ENCODE measurements around the gene SDCBP2. TPM values are rescaled to one million over a fixed set of nuclear protein-coding genes. Genes with fewer than 3 reads are reported as not detected.

SDCBP2 gene
- total and polyA plus RNA-seq, 2 of the 8 experiments (the other 6 are each of a cell fraction or from before 2014, with no cell fraction given), result 4.2 to 6.7 TPM

DNA sequence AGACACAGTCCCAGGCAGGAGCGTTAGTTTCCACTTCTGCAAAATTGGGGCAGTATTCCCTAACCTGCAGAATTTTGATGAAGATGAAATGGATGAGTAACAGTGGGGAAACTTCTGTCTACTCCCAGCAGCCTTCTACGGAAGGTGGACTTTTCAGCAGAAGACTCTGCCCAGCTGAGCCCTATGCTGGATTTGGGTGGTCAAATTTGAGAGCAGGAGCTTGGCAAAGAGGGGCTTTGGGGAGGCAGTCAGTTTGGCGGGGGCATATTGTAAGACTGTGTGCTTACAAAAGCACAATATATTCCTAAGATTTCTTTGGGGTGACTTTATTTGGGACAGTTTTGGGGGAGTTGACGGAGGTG, 5.4 kb upstream of the SDCBP2 start:
- no peak for TF ChIP-seq NANOG (IDR thresholded peaks at IDR 0.05; ENCODE audit: insufficient read depth, low read depth, low read length, poor library complexity, severe bottlenecking)
- TF ChIP-seq POU5F1 (IDR thresholded peaks at IDR 0.05; ENCODE audit: low read depth, low read length), result no peak
- no peak for TF ChIP-seq MAFK (IDR thresholded peaks at IDR 0.05; ENCODE audit: low read depth, low read length)
- TF ChIP-seq TAF7 (optimal IDR thresholded peaks at IDR 0.05; ENCODE audit: borderline replicate concordance, low read depth, low read length), result no peak
- no peak for TF ChIP-seq SAP30 (IDR thresholded peaks at IDR 0.05; ENCODE audit: insufficient read depth, insufficient replicate concordance, low read length)
- TF ChIP-seq TAF1 (IDR thresholded peaks at IDR 0.05; ENCODE audit: low read depth, low read length), result no peak
- 80% methylated on average over 4 of the region's 4 CpGs; no CpG with 5 or more reads in 1 of the 2 experiments for whole genome bisulfite sequencing, 2 experiments (ENCODE audit: extremely low coverage in 1 of 2, insufficient coverage in 1 of 2, insufficient read length in 1 of 2, insufficient replicate concordance in 2 of 2, low coverage in 1 of 2, low lambda C conversion rate in 2 of 2, missing lambda C conversion rate in 1 of 2)
- H3K4ac ChIP-seq (replicated peaks; ENCODE audit: insufficient read length, low read depth, low read length), result no peak overlapping the region

More for the DNA sequence above, 5.4 kb upstream of the SDCBP2 start:
- Histone ChIP-seq H3K27ac (ENCODE audit: low read depth, low read length) (no peak overlapping the region), H3K79me1 (ENCODE audit: low read depth, low read length) (peaks cover 13% of the 10 kb centered on the region), H3K56ac (replicated peaks; ENCODE audit: insufficient read length, low read depth, low read length) (no peak overlapping the region), H2BK12ac (ENCODE audit: low read depth, low read length) (no peak overlapping the region), H3K18ac (ENCODE audit: extremely low read depth, low read length) (no peak overlapping the region), H3K4me1 (replicated peaks in 1 of 4; ENCODE audit: control insufficient read depth in 3 of 4, insufficient read depth in 4 of 4, low read length in 3 of 4) (peaks cover 0 to 2% (median 0%) of the 10 kb centered on the region in 4 experiments; a peak in 3 of 7 replicates), H3K4me3 (ENCODE audit: extremely low read depth in 1 of 4, insufficient read depth in 2 of 4, low read depth in 3 of 4, low read length in 4 of 4) (no peak overlapping the region), H3K14ac (ENCODE audit: insufficient read length) (no peak overlapping the region), H2BK5ac (ENCODE audit: low read depth, low read length) (no peak overlapping the region), H2AK5ac (ENCODE audit: low read depth, low read length) (no peak overlapping the region), H2BK15ac (ENCODE audit: low read length) (no peak overlapping the region), H2BK20ac (ENCODE audit: low read length) (no peak overlapping the region), H3K23me2 (ENCODE audit: low read depth, low read length) (no peaks in the 10 kb centered on the region), H3K9me3 (ENCODE audit: insufficient read depth in 2 of 2, low read depth in 1 of 2, low read length in 1 of 2) (no peaks in the 10 kb centered on the region), H3K23ac (ENCODE audit: insufficient read length) (no peak overlapping the region), H3K27me3 (replicated peaks in 1 of 4; ENCODE audit: control insufficient read depth in 3 of 4, extremely low read depth in 1 of 4, insufficient read depth in 3 of 4, low read length in 3 of 4) (no peaks in the 10 kb centered on the region), H2AFZ (ENCODE audit: low read length) (no peak overlapping the region), H2BK120ac (replicated peaks; ENCODE audit: low read depth, low read length) (no peak overlapping the region), H3K9ac (replicated peaks in 1 of 4; ENCODE audit: extremely low read depth in 1 of 4, low read depth in 3 of 4, low read length in 3 of 4) (no peak overlapping the region), H3K4me2 (ENCODE audit: insufficient read depth in 1 of 2, low read depth in 2 of 2, low read length in 2 of 2) (no peak overlapping the region), H4K8ac (ENCODE audit: extremely low read depth, insufficient read depth, low read length) (no peak overlapping the region), H4K5ac (ENCODE audit: insufficient read length, low read depth, low read length) (no peak overlapping the region), H3K79me2 (ENCODE audit: control insufficient read depth in 1 of 2, insufficient read depth in 2 of 2, low read length in 2 of 2) (peaks cover 3 to 13% of the 10 kb centered on the region in 2 experiments; a peak in 1 of 4 replicates), H4K20me1 (replicated peaks in 1 of 2; ENCODE audit: control insufficient read depth in 1 of 2, insufficient read depth in 2 of 2, low read length in 2 of 2) (peaks cover 7 to 28% of the 10 kb centered on the region in 2 experiments), H4K91ac (replicated peaks; ENCODE audit: insufficient read length, low read length) (no peak overlapping the region), H3K36me3 (ENCODE audit: control insufficient read depth in 2 of 4, insufficient read depth in 4 of 4, low read length in 3 of 4) (peaks cover 0 to 3% (median 0%) of the 10 kb centered on the region in 4 experiments; a peak in 1 of 8 replicates)
- CTCF ChIA-PET (ENCODE audit: partially characterized antibody), result interaction anchor here (0.8 to 2.4 kb wide), 3 partner anchors 15 to 64 kb away, joined by 3 to 7 read pairs (median 4); no protein-coding TSS in a partner anchor
- DNase-seq (ENCODE audit: low read depth in 1 of 2, low spot score in 2 of 2) (peak in 1 of 2 experiments; percentile 24), FAIRE-seq (no peak)
- POLR2A ChIA-PET (ENCODE audit: partially characterized antibody), result interaction anchor here (0.6 kb wide), 2 partner anchors 48 to 480 kb away, joined by 3 read pairs; no protein-coding TSS in a partner anchor

All from H1 (cell line).